DLD1 (cell line): ENCODE data around the gene EPS8L3.

Source experiments
- in situ Hi-C: cut with HindIII; loops from 2 replicates; pipeline ENCODE4 v1.10.0; 2017; ENCODE audit warnings: low sequenced_read_pairs

The EPS8L3 gene

DNA sequence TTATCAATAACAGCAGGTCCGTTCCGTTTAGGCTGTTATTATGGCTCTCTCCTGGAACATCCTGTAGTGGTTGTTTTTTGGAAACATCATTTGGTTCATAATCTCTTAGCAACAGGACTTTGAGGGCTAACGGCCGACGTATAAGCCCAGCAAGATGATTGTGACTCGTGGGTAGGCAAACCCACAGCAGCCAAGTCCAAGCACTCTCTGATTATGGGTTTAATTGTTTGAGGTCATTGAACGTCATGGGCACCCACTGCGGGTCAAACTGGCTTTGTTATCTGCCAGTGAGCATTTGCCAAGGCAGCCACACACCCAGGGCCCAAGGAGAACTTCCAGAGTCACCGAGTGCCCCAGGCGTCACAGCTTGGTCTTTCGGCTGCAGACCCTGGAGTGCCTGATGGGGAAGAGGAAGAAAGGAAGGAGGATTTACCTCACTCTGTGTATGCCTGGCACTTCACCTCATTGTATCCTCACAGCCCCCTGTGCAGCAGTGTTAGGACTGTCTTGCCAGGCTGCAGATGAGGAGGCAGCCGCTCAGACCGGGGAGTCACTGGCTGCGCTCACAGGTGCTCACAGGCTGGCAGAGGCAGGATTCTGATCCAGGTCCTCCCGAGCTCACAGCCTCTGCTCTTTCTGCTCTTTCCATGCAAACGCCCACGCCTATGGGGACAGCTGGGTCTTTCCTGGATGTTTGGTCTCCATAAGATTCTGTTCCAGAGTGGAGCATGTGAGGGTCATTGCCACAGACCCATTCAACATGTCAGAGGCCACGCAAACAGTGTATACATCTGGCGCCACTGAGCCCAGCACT lies 30.8 kb upstream of the EPS8L3 start:
- in situ Hi-C loops: no loop called here

DNA sequence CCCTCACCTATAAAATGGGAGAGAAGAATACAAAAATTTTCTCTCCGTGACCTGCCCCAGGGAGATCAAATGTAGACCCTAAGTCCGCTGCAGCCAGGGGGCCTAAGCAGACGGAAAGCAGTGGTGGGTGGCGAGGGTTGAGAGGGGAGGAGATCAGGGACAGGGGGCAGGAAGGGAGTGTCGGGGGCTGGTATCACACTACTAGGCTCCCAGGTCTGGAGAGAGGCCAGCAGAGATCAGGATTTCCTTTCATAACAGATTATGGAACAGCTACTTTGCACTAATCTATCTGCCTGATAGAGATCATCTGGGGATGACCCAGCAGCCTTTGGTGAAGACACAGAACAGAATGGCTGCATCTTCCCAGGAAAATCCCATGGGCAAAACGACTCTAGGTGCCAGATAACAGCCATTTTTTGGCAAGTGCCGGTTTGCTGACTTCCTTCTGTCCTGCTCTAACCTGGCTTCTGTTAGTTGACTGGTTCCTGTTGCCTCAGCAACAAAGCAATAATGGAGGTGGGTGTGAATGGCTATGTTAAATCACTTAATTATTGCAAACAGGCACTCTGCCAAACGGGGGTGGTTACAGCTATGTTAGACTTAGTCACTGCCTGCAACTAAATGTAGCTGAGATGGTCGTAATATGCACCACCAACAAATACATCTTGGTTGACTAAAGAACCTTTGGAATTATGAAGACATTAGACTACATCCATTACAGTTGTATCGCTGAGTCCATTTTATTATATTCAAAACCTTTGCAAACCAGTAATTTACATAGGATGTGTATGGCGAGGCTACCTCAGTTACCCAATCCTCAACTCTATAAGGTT lies 30.0 kb upstream of the EPS8L3 start:
- in situ Hi-C loops: no loop called here

DNA sequence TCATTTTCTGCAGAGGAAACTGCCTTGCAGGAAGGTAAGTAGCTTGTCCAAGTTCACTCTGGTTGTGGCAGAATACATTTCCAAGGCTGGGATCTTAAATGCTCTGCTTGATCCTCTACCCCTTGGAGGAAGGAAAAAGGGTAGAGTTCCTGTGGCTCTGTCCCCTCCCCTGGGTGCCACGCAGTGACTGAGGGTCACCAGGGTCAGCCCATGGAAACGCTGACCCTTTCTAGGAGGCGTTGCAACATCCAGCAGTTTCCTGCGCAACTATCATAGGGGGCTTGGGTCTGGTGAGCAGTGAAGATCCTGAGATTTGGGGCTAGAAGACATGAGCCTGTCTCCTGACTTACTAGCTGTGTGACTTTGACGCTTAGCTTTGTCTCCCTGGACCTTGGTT lies 29.4 kb upstream of the EPS8L3 start:
- in situ Hi-C loops: no loop called here

DNA sequence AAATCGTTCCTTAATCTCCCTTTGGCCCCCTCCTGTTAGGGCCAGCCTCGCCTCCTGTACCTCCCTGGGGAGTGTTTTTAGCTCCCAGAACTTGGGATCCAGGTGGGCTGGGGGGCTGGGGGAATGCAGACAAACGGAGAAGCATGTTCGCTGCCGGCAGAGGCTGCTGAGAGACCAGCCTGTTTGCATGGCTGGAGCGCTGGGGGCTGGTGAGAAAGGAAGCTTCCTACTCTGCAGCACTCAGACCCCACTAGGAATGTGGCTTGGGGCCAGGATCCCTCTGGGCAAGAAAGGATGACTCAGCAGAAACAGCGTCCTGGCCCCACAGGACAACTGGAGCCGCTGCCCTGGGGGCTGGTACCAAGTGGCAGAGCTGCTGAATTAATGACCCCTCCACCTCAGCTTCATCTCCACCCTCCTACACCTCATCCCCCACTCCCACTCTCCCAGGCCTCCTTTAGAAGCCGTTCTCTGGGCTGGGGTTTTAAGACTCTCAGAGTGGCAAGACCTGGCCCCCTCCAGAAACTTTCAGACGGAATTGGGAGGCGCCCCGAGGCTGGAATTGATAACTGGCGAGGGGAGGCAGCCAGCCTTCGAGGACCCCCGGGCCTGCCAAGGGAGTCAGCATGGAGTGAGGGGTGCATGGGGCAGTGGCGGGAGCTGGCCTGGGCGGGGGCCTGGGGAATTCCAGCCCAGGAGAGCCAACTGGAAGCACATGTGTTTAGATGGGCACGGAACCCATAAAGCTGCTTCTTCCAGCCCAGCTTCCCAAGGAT lies 28.5 kb upstream of the EPS8L3 start:
- in situ Hi-C loops: no loop called here

DNA sequence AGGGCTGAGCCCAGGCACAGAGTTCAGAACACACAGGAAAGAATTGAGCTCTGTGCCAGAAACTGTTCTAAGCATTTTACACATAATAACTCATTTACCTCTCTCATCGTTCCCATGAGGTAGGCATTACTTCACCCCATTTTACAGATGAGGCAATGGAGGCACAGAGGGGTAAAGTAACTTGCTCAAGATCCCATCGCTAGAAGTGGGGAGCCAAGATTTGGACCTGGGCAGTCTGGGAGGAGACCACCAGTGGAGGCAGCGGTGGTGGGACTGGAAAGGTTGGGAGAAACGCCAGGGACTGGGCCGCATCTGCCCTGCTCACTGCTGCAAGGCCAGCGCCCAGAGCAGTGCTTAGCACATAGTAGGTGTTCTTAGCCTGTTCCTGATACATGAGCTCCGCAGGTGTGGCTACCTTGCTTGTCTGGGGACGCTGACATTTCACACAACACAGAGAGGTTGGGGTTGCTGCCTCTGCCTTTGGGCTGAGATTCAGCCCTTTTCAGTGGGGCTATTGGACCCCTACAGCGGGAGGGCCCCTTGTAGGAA lies 27.8 kb upstream of the EPS8L3 start:
- in situ Hi-C loops: no loop called here

DNA sequence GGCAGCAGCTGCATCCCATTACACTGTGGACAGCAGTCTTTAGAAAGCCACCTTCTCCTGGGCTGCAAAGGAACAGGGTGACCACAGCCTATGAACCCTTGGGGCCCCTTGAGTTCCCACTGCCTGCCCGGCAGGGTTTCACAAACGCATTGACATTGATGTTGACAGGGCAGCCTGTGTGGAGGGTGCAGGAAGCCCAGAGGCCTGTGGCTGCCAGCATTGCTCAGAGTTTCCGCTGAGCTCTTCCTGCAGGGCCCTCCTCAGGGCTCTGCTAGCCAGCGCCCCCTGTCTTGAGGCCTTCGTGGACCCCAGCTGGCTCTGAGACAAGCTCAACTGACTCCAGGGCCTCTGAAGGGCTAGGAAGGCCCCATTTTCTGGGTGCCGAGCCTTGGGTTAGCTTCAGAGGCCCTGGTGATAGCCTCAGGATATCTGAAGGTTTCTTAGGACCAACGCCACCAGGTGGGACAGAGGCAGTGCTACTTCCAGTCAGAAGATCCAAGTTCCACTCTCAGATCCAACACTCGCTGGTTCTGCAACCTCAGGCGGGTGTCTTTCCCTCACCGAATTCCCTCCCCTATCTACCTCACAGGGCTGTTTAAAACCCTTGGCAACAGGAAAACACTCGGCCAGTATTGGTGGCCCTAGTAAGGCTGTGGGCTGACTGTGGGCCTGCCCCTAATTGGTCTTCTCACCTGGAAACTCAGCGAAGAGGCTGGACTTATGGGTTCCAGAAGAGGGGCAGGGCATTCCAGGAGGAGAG lies 27.2 kb upstream of the EPS8L3 start:
- in situ Hi-C loops: no loop called here

- in situ Hi-C loops: no loop called here
Observed at GRCh38 chr1:109790329-109790728, 26.6 kb upstream of the EPS8L3 start.

- in situ Hi-C loops: no loop called here
Observed at GRCh38 chr1:109789551-109790180, 25.9 kb upstream of the EPS8L3 start.

DNA sequence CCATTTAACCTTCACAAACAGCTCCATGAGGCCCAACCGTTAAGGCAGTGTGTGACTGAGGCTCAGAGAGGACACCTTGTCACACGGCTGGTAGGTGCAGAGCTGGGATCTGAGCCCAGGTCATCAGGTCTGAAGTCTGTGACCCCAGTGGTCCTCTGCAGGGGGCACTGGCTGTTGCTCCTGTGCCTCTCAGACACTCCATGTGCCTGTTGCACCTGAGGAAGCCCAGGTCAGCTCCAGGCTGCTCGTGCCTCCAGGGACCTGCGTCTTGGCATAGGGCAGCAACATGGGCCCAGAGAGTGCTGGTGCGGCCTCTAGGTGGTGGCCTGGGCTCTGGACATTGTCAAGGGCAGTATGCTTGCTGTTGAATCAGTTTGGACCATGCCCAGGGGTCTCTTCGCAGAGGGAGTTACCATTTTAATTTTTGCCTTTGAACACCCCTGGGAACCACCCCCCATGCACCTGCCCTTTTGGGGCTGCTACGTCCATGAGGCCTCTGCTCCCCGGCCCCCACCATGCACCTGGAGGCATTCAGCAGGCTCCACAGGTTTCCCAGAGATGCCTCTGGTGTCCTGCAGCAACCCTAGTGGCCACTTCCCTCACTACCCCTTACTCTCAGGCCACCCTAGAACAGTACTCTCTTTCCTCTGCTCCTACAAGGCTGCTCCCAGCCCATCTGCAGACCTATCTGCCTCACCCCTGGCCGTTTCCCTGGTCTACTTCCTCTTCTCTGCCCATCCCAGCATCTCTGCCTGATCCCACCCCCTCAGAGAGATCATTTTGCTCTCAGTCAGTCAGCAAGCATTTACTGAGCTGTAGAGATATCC lies 25.2 kb upstream of the EPS8L3 start:
- in situ Hi-C loops: no loop called here

- in situ Hi-C loops: no loop called here
Observed at GRCh38 chr1:109787845-109788601, 24.3 kb upstream of the EPS8L3 start.

DNA sequence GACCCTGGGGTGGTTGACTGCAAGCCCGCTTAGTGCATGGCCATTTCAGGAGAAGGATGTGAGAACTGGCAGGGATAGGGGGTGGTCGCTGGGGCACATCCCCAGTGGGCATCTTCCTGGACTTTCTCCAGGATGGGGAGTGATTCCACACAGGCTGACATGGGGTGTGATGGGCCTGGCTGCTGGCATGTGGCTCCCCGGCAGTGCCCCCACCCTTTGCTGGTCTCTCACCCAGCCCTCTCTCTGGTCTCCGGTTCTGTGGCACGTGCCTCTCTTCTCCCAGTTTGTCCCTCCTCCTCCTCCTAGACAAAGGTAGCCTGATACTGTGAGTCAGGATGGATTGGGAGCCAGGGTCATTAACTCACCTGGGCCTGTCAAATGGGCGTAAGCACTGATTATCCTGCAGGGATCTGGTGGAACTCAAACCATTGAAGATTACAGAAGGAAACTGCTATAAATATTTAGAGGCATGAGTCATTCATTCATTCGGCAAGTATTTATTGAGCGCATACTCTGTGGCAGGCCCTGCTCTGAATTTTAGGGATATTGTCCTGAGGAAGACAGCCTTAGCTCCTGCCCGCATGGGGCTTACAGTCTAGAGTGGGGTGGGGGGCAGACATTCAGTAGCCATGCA lies 23.6 kb upstream of the EPS8L3 start:
- in situ Hi-C loops: no loop called here

DNA sequence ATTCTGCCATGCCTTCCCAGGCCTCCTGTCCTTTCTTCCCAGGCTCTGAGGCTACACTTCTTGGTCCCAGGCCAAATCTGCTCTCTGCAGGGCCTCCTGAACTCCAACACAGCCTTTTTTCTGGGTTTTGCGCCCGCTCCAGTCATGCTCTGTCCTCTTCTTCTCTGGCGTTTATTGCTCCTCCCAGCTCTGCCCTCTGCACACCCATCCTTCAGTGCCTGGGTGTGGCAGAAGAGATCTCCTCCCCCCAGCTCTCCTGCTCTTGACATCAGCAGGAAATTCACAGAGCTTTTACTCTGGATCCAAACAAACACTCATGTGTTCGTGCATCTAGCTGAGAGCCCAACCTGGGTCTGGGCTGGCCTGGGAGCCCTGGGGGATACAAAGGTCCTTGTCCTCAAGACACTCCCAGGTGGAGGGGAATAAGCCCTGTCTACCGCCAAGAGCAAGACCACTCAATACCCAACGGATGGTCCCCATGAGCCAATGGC lies 22.9 kb upstream of the EPS8L3 start:
- in situ Hi-C loops: no loop called here

DNA sequence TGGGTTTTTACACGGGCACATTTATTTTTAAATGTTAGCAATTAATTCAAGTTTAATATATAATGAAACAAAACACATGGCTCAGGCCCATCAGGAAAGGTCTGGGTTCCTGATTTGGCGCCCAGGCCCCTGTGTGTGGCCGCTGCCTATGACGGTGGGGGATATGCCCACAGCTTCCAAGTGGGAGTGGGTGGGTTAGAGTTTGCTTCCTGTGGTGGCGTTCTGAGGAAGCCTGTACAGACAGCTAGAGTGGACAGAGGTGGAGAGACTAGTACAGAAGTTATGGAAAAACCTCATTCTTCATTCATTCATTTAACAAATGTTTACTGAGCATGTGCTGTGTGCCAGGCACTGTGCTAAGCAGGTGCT lies 22.4 kb upstream of the EPS8L3 start:
- in situ Hi-C loops: no loop called here

DNA sequence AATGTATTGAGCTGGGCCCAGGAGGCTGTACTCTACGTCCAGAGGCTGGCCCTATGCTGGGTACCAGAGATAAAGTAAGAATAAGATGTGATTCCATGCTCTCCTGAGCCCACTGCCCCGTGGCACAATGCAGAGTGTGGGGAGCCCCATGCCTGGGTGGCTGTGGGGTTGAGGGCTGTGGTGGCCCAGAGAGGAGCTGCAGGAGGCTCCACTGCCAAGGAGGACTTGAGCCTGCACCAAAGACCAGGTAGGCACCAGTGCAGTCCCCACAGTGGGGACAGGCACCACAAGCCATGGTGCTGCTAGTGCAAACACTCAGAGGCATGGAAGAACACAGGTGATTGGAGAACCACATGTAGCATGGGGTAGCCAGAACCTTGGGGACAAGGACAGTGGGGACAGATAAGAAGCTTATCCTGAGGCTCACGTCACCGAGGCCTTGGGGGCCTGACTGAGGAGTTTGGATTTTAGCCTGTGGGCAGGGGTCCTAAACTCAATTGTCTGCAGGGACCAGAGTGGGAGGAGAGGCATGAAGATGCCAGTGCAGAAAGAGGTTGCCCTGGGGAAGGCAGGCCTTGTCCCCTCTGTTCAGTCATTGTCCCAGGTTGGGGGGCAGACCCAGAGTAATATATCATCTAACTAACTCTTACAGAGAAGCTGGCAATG lies 21.9 kb upstream of the EPS8L3 start:
- in situ Hi-C loops: no loop called here

DNA sequence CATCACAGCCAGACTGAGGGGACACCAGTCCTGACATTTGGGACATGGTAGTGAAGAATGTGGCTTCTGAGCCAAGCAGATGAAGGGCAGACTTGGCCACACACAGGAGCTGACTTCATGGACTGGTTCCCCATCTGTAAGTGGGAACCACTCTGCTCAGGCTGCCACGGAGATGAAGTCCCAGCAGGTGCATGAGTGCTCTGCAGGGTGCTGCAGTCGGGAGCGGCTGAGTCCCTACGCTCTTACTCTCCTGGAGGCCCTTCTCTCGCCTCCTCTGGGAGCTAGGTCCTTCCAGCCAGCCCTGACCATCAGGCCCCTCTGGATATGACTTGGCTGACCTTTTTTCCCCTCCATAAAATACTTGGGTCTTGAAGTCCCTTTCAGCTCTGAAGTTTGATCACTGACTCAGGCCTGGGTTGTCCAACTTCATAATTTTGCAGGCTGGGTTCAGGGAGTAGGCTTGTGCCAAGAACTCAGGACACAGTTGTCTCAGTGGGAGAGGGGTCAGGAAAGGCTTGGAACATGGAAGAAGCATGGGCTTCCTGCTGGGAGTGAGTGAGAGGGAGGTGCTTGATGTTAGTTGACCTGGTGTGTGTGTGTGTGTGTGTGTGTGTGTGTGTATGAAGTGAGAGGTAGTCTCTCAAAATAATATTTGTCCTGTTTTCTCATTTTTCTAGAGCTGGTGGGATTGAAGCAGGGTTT lies 21.0 kb upstream of the EPS8L3 start:
- in situ Hi-C loops: no loop called here

- in situ Hi-C loops: no loop called here
Observed at GRCh38 chr1:109783436-109783835, 19.7 kb upstream of the EPS8L3 start.

DNA sequence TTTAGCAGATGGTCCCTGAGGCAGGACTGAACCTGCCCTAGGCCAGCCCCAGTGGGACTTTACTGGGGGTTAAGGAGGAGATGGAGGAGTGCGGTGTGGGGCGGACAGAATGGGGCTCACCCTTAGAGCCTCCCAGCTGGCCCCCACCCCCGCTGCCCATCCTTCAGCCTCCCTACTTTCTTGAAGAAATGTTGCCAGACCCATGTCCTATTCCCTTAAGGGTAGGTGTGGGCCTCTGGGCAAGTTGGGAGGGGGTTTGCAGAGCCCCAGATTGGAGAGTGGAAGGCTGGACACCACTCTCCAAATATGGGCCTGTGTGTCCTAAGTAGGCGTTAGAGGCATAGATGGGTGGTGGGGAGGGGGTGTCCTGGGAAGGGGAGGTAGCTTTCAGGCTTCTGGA lies 19.2 kb upstream of the EPS8L3 start:
- in situ Hi-C loops: no loop called here
